HG03571 (cell line): ENCODE data around the gene RELN.

ENCODE experiments used
- ATAC-seq: cut with Tn5 transposase; IDR thresholded peaks from one replicate; pipeline ENCODE4 v1.9.1; 2021; ENCODE audit not compliant: unreplicated experiment

The RELN gene

DNA sequence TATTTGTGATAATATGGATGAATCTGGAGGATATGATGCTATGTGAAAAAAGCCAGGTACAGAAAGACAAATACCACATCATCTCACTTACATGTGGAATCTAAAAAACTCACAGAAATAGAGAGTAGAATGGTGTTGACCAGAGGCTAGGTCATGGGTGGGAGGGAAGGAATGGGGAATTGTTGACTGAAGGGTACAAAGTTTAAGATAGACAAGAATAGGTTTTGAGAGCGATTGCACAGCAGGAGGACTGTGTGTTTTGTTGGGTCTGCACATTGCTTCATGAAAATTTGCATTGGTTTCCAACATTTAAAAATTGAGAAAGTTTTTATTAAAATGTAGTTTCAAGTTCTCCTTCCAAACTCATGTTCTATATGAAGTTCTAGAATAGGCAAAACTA is 551.8 kb downstream of the RELN start:
- ATAC-seq: no peak

DNA sequence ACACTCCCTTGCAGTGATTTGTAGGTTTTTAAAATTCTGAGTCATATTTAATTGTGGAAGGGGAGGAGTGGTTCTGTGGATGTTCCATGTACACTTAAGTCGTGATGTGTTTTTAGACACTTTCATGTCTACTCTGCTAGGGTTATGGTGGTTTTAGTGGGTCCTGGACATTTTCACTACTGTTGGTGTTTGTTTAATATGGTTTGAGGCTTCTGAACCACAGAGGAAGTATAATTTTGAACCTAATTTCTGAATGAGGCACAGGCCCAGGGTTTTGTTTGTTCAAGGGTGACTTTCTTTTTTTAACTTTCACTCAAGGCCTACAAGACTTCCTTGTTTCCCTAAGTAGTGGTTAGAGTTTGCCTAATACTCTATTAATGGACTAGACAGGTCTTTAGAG is 556.7 kb downstream of the RELN start:
- ATAC-seq: peak; percentile 64

- ATAC-seq: no peak
Observed at GRCh38 chr7:103425177-103425576, 564.3 kb downstream of the RELN start.

DNA sequence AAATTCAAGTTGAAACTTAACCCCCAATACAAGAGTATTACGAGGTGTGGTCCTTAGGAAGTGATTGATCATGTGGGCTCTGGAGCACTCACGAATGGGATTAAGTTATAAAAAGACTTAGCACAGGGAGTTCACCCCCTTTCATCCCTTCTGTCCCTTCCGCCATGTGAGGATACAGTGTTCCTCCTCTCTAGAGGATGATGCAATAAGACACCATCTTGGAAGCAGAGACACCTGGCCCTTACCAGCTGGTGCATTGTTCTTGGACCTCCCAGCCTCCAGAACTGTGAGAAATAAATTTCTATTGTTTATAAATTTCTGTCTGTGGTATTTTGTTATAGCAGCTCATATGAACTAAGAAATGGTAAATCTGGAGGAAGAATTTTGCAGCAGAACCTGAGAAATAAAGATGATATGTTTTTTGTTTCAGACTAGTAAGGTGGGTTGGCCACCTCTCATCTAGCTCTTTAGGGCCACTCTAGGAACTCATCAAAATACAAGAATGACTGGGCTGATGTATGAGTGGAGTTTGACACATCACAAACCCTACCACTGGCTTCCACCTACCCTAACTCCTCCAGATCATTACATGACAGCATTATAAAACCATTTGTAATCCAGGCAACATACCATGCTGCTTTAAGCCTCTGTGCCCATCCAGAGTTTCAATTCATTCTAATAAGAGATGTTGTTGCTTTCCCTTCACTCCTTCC is 565.8 kb downstream of the RELN start:
- no peak for ATAC-seq
